Right atrium auricular region (tissue), 2 donors: ENCODE results near the gene POU2AF2. TPM values are rescaled to one million over a fixed set of nuclear protein-coding genes. Genes with fewer than 3 reads are reported as not detected.

Experiments used
- DNase-seq: peaks from one replicate; pipeline ENCODE4 v3.0.0-alpha.2; 2019; ENCODE audit warnings: low spot score
- H3K27ac ChIP-seq, 2 donors: fragments of 200-600 bp; sonication (generic); 1 replicate in 1 of 2; 2 replicates in 1 of 2; pipeline ENCODE4 v1.5.1; 2016 to 2019
- H3K27me3 ChIP-seq, 2 donors: fragments of 200-600 bp; sonication (generic); one replicate each; pipeline versions ENCODE4 v1.5.1 to v1.6.0; 2017 to 2019
- H3K36me3 ChIP-seq: fragments of 200-600 bp; sonication (generic); one replicate; pipeline ENCODE4 v1.5.1; 2016
- H3K4me1 ChIP-seq, 2 donors: fragments of 200-600 bp; sonication (generic); one replicate each; pipeline versions ENCODE4 v1.5.1 to v1.6.0; 2017 to 2019
- H3K4me3 ChIP-seq, 2 donors: fragments of 200-600 bp; sonication (generic); 1 replicate in 1 of 2; 2 replicates in 1 of 2; pipeline ENCODE4 v1.5.1; 2017 to 2019; ENCODE audit warnings: mild to moderate bottlenecking in 1 of 2, moderate library complexity in 1 of 2
- H3K9me3 ChIP-seq, 2 donors: fragments of 200-600 bp; sonication (generic); one replicate each; pipeline ENCODE4 v1.5.1; 2019
- total RNA-seq, 2 donors: library from RNA; depleted of rRNA; stranded (reverse); fragments of >200 nt; gene quantifications; one replicate each; pipeline ENCODE4 v1.1.0, GENCODE V29; 2016
- TF ChIP-seq, protein P1 (sequence below), 2 donors: fragments of 200-600 bp; sonication (generic); IDR thresholded peaks; one replicate each; pipeline ENCODE4 v1.5.1; 2019; ENCODE audit warnings: antibody characterized with exemption in 2 of 2

The POU2AF2 gene, protein sequence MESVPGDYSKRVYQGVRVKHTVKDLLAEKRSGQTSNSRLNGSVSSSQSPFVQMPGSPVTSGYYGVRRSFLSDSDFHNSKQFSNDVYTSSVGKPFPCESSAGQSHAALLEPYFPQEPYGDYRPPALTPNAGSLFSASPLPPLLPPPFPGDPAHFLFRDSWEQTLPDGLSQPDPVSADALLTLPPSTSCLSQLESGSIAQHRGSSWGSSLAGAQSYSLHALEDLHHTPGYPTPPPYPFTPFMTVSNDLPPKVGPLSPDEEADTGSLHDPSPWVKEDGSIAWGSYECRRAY
- not detected for total RNA-seq

- H3K27ac ChIP-seq, result no peak within 1 kb of the TSS
- H3K27me3 ChIP-seq, result no peaks in the 10 kb centered on the region
- H3K4me1 ChIP-seq, result no peaks in the 10 kb centered on the region
- no peaks in the 10 kb centered on the region for H3K36me3 ChIP-seq
- no peak for DNase-seq
- no peaks in the 10 kb centered on the region for H3K9me3 ChIP-seq
- TF ChIP-seq, protein P1, sequence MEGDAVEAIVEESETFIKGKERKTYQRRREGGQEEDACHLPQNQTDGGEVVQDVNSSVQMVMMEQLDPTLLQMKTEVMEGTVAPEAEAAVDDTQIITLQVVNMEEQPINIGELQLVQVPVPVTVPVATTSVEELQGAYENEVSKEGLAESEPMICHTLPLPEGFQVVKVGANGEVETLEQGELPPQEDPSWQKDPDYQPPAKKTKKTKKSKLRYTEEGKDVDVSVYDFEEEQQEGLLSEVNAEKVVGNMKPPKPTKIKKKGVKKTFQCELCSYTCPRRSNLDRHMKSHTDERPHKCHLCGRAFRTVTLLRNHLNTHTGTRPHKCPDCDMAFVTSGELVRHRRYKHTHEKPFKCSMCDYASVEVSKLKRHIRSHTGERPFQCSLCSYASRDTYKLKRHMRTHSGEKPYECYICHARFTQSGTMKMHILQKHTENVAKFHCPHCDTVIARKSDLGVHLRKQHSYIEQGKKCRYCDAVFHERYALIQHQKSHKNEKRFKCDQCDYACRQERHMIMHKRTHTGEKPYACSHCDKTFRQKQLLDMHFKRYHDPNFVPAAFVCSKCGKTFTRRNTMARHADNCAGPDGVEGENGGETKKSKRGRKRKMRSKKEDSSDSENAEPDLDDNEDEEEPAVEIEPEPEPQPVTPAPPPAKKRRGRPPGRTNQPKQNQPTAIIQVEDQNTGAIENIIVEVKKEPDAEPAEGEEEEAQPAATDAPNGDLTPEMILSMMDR (IDR thresholded peaks at IDR 0.05), result no peak
- no peak within 1 kb of the TSS for H3K4me3 ChIP-seq
These were observed at the start of gene POU2AF2 for GRCh38 chr11:111245425-111245824. TSS of gene POU2AF2 (plus strand) at chr11:111245725. CDS start at chr11:111245854, 129 bp downstream.

DNA sequence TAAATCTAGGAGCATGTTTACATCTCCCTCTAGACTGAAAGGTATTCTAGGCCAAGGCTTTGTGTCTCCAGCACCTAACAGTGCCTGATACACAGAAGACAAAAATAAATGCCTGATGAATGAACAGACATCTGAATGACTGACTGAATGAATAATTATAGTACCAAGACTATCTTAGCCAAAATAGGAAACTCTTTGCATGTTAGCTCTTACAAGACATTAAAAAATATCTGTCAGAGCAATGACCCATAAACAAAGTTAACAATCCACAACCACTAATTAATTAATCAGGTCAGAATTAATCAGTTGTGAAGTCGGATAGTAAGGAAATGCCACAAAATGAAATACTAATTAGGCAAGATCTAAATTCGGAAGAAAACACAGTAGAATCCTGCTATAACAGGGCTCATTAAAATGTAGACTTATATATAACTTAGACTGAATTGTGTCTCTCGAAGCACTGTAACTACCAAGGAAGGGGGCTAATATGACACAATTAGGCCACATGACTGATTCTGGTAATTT lies 45.5 kb upstream of the POU2AF2 start:
- no peak overlapping the region for H3K27ac ChIP-seq
- TF ChIP-seq, protein P1 (IDR thresholded peaks at IDR 0.05), result no peak
- no peaks in the 10 kb centered on the region for H3K4me1 ChIP-seq
- no peak overlapping the region for H3K4me3 ChIP-seq
- no peaks in the 10 kb centered on the region for H3K9me3 ChIP-seq
- H3K36me3 ChIP-seq, result no peaks in the 10 kb centered on the region
- no peaks in the 10 kb centered on the region for H3K27me3 ChIP-seq
- DNase-seq, result no peak

DNA sequence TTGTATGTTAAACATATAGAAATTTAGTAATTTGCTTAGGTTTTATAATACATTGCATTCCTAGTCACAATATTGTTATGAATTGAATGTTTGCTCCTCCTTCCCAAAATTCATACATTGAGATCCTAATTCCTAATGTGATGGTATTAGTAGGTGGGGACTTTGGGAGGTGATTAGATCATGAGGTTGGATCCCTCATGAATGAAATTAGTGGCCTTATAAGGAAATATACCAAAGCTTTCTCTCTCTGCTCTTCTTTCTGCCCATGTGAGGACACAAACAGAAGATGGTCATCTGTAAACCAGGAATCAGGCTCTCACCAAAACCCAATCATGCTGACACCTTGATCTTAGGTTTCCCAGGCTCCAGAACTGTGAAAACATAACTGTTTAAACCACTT lies 41.3 kb upstream of the POU2AF2 start:
- DNase-seq, result no peak
- TF ChIP-seq, protein P1 (IDR thresholded peaks at IDR 0.05), result no peak
- H3K27me3 ChIP-seq, result no peaks in the 10 kb centered on the region

DNA sequence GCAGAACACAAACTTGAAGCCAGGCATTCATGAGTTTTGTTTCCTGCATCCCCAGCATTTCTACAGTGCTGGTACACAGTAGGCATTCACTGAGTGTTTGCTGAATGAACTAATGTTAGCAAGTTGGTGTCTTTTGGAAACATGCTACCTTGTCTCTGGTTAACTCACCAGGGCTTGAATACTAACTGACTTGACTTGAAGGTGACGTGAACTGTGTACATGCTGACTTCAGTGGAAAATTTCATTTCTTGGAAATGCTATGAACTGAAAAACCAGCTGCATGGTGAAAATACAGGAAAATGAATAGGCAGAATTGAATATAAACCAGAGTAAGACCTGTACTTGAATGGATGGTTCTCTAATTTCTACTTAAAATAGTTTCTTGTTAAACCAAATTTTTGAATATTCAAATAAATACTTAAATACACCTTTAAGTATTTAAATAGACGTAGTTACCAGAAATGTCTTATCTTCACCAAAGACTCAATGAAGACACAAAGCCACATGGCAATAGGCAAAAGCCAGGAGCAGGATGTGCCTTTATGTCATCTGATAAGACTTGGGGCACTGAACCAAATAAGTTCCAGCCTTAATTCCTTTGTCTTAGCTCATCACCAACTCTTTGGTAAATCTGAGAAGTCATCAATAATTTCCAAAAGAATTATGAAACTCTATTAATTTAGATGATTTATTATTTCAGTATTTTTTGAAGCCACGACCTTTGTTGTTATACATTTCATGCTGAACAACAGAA lies 39.7 kb upstream of the POU2AF2 start:
- Histone ChIP-seq H3K36me3 (no peaks in the 10 kb centered on the region), H3K27ac (no peak overlapping the region), H3K9me3 (no peaks in the 10 kb centered on the region), H3K4me1 (no peaks in the 10 kb centered on the region), H3K27me3 (no peaks in the 10 kb centered on the region), H3K4me3 (no peak overlapping the region)
- TF ChIP-seq, protein P1 (IDR thresholded peaks at IDR 0.05), result no peak
- DNase-seq, result no peak

More for the DNA sequence above, 41.3 kb upstream of the POU2AF2 start:
- Histone ChIP-seq H3K4me3 (no peak overlapping the region), H3K36me3 (no peaks in the 10 kb centered on the region), H3K27ac (no peak overlapping the region), H3K4me1 (no peaks in the 10 kb centered on the region), H3K9me3 (no peaks in the 10 kb centered on the region)

DNA sequence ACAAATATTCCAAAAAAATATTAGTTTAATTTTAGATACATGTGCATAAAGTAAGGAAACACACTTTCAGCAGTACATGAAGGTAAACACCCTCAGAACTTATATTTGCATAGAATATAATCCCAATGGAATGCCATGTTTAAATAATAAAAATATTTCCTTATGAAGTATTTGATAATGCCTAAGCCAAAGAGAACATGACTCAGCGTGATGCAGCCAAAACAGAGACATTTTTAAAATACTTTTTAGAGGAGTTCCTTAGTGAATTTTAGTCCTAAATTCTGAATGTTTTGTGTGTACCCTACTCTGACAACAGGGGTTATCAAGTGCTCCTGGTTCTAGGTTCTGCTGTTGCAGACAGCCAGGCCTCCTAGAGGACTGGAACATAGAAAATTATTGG lies 39.1 kb upstream of the POU2AF2 start:
- H3K36me3 ChIP-seq, result no peaks in the 10 kb centered on the region
- H3K9me3 ChIP-seq, result no peaks in the 10 kb centered on the region
- H3K27me3 ChIP-seq, result no peaks in the 10 kb centered on the region
- H3K4me3 ChIP-seq, result no peak overlapping the region
- DNase-seq, result no peak
- H3K27ac ChIP-seq, result no peak overlapping the region
- no peaks in the 10 kb centered on the region for H3K4me1 ChIP-seq
- TF ChIP-seq, protein P1 (IDR thresholded peaks at IDR 0.05), result no peak
